ENCODE measurements around the gene ARHGAP22. TPM values are rescaled to one million over a fixed set of nuclear protein-coding genes. Genes with fewer than 3 reads are reported as not detected.

The ARHGAP22 gene
- total and polyA plus RNA-seq, 2 experiments from 2014 or later = 4.8 to 10.7 TPM

GRCh38 chr10:48517911-48518811 is 86.7 kb downstream of the ARHGAP22 start:
- Histone ChIP-seq H3K4me1 (ENCODE audit: insufficient read depth) (peaks cover 8% of the 10 kb centered on the region), H3K36me3 (ENCODE audit: insufficient read depth) (no peaks in the 10 kb centered on the region), H3K4me3 (no peak overlapping the region), H3K79me2 (replicated peaks; ENCODE audit: insufficient read depth) (peaks cover 78% of the 10 kb centered on the region), H2AFZ (no peak overlapping the region), H3F3A (replicated peaks; ENCODE audit: low read depth) (no peaks in the 10 kb centered on the region), H3K27me3 (ENCODE audit: insufficient read depth) (no peaks in the 10 kb centered on the region), H3K9me2 (ENCODE audit: insufficient read depth) (no peaks in the 10 kb centered on the region), H3K4me2 (no peak overlapping the region), H3K27ac (ENCODE audit: low read depth) (no peak overlapping the region), H4K20me1 (replicated peaks; ENCODE audit: insufficient read depth) (peaks cover 3% of the 10 kb centered on the region; the same call in 1 of the 2 replicates)
- Mint-ChIP-seq H3K4me1 (peaks cover 34% of the 10 kb centered on the region), H3K27me3 (ENCODE audit: insufficient read depth, low read depth, poor library complexity) (peaks cover 6% of the 10 kb centered on the region), H3K27ac (no peak overlapping the region), H3K9me3 (peaks cover 31% of the 10 kb centered on the region; the same call in 2 of the 3 replicates), H3K36me3 (ENCODE audit: low read depth) (peaks cover 21% of the 10 kb centered on the region), H3K4me3 (no peak overlapping the region)
- no peak for DNase-seq (ENCODE audit: low spot score)
- TF ChIP-seq ZNF331 (CRISPR knock-in tag; IDR thresholded peaks at IDR 0.05; ENCODE audit: low read depth) = no peak
- no peak for TF ChIP-seq POLR2AphosphoS5 (IDR thresholded peaks at IDR 0.05; ENCODE audit: low read depth)
- no peak for TF ChIP-seq ETS1 (IDR thresholded peaks at IDR 0.05)
- TF ChIP-seq CREB1 (CRISPR knock-in tag; IDR thresholded peaks at IDR 0.05; ENCODE audit: low read depth) = no peak
- no peak for TF ChIP-seq NANOG (IDR thresholded peaks at IDR 0.05; ENCODE audit: borderline replicate concordance)
- TF ChIP-seq REST (IDR thresholded peaks at IDR 0.05; ENCODE audit: unreplicated experiment) = no peak
- TF ChIP-seq ZNF462 (CRISPR knock-in tag; IDR thresholded peaks at IDR 0.05) = no peak
- TF ChIP-seq STAT1 (IDR thresholded peaks at IDR 0.05; ENCODE audit: unreplicated experiment) = no peak
- ATAC-seq = no peak

Measured in GM23338 (cell line).